GM13976 (cell line): ENCODE measurements around the gene NOXA1.

Source experiments
- DNase-seq: peaks from one replicate; pipeline ENCODE4 v3.0.0; 2012; ENCODE audit warnings: low spot score
- in situ Hi-C: fragments of 300-500 bp; cut with MboI; formaldehyde crosslinking; loops from one replicate; pipeline ENCODE4 v1.12.0; 2022; ENCODE audit warnings: low sequenced_read_pairs, mixed read lengths, inconsistent platforms; ENCODE audit not compliant: unreplicated experiment
- TF ChIP-seq, protein P1 (sequence below): IDR thresholded peaks from 2 replicates; pipeline ENCODE4 v1.5.1; 2012; ENCODE audit warnings: borderline replicate concordance, mild to moderate bottlenecking; ENCODE audit not compliant: insufficient read depth; ENCODE audit errors: extremely low read depth, missing control alignments, control extremely low read depth

Gene NOXA1

DNA sequence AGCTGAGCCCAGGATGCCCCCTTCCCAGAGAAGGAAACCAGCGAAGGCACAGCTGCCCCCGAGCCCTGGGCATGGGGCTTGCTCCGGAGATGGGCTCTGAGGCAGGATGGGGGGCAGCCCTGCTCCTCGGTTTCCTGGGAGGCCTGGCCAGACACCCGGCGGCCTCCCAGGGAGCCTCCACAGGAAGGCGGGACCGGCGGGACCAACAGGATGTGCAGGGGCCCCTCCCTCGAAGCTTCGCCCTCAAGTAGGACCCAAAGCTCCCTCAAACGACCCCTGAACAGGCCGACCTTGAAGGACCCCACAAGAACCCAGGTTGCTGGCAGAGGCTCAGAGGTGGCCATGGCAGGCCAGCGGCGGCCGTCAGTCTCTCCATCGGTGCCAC lies 11.9 kb upstream of the NOXA1 start:
- no peak for DNase-seq
- in situ Hi-C loops, result no loop called here
- TF ChIP-seq, protein P1, sequence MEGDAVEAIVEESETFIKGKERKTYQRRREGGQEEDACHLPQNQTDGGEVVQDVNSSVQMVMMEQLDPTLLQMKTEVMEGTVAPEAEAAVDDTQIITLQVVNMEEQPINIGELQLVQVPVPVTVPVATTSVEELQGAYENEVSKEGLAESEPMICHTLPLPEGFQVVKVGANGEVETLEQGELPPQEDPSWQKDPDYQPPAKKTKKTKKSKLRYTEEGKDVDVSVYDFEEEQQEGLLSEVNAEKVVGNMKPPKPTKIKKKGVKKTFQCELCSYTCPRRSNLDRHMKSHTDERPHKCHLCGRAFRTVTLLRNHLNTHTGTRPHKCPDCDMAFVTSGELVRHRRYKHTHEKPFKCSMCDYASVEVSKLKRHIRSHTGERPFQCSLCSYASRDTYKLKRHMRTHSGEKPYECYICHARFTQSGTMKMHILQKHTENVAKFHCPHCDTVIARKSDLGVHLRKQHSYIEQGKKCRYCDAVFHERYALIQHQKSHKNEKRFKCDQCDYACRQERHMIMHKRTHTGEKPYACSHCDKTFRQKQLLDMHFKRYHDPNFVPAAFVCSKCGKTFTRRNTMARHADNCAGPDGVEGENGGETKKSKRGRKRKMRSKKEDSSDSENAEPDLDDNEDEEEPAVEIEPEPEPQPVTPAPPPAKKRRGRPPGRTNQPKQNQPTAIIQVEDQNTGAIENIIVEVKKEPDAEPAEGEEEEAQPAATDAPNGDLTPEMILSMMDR, result no peak

DNA sequence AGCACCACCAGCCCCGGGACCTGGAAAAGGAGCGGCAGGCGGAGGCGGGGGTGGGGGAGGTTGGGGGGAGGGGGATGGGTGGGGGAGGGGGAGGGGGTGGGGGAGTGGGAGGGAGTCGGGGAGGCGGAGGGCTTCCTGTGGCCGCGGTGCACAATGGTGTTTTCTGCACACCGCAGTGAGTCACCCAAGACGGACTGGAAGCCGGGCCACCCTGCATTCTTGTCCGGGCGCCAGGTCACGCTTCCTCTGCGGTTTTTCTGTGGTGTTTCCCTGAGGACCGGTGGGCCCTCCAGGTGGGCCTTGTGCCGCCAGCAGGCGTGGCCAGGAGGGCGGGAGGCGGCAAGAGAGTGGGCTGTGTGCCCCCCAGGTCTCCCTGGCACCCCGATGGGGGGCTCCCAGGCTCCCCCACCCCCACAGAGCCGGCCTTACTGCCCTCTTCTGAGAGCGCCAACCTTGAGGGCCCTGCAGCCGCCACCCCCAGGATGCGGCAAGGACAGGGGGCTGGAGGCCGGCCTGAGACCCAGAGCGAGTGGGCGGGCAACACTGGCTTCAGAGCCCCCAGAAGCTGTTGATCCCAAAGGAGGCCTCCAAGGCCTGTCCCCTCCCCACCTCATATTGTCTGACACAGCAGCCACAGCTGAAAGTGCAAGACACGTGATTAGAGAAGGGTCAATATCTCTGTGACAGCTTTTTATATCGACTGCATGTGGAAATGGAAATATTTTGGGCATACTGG lies 11.4 kb upstream of the NOXA1 start:
- TF ChIP-seq, protein P1, result no peak
- in situ Hi-C loops, result no loop called here
- DNase-seq, result peak; percentile 85

DNA sequence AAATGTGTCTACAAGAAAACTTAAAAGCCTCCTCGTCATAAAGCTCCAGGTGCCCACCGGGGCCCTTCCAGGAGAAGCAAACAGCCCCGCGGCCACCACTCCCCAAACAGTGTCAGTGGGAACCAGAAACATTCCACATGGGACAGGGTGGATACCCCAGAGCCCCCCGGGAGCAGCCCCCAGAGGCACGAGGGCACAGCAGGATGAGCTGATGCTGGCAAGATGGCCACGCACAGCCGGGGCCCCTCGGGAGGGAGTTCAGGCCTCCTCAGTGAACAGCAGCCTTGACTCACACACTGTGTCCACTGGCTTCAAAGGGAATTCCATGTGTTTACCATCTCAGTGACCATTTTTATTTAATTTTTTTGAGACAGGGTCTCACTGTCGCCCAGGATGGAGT lies 10.8 kb upstream of the NOXA1 start:
- TF ChIP-seq, protein P1, result no peak
- in situ Hi-C loops, result no loop called here
- DNase-seq, result no peak

- in situ Hi-C loops, result no loop called here
- TF ChIP-seq, protein P1, result no peak
Measured at GRCh38 chr9:137415451-137415850, 7.7 kb upstream of the NOXA1 start.

DNA sequence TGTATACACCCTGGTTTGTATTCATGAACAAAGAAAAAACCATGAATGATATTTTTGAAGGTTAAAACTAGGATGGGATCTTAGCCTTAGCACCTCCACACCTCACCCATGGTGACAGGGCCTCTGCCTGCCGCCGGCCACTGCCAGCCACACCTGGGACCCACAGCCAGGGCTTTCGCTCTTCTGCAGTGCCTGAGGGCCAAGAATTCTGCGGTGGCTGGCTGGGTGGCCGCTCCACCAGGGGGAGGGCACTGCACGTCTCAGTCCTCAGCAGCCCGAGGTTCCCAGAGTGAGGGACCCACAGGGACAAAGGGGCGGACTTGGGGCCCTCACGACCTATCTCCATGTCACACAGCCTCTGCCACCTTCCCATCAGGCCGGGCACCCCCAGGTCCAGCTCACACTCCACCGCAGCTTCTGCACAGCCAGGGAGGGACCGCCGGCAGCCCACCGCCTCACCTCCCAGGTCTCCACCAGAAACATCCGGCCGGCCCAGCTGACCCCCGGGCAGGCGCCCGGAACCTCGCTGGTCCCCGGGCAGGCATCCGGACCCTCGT lies 7.1 kb upstream of the NOXA1 start:
- no peak for DNase-seq
- TF ChIP-seq, protein P1, result no peak
- in situ Hi-C loops, result no loop called here

More at GRCh38 chr9:137415451-137415850, 7.7 kb upstream of the NOXA1 start:
- no peak for DNase-seq

- in situ Hi-C loops, result no loop called here
- TF ChIP-seq, protein P1, result no peak
- DNase-seq, result no peak
Measured at GRCh38 chr9:137416563-137417151, 6.5 kb upstream of the NOXA1 start.
